Fibroblast of skin of right quadriceps (primary cell): ENCODE results near the gene TLR3.

ENCODE experiments used
- DNase-seq: peaks from one replicate; pipeline ENCODE4 v3.0.0-alpha.2; 2013

The TLR3 gene

DNA sequence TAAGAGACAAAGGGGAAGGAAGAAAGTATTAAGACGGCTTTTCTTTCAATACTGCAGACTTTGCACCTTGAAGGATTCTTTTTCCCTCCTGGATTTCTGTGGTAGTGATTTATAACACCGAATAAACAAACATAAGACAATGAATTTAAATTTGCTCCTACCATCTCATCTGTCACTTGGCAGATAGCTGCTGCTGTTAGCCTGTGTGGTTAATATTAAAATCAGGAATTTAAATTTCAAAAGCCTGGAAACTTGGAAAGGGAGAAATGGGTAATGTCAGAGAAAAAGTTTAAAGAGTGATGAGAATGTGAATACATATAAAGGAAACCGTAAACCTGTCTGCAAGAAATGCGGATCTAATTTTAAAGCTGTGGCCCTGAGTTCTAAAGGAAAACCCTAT lies 39.0 kb downstream of the TLR3 start:
- no peak for DNase-seq

DNA sequence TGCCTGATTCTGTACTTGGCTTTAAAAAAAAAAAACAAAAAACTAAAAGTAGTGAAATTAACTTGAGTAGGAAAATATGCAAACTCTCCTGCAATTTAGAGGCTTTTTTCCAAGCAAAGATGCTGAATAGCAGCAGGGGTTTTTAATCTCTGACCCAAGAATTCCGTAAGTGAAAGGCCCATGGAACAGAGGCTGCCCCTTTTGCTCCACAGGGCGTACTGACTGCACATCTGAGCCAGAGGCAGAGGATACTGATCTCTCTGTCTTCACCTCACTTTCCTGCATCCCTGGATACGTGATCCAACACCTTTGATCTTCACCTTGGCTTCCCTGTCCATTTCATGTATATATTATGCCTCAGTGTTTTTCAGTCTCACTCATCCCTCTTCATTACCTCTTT lies 39.4 kb downstream of the TLR3 start:
- DNase-seq = no peak

- no peak for DNase-seq
These were observed 40.3 kb downstream of the TLR3 start for GRCh38 chr4:186109245-186109644.

GRCh38 chr4:186116697-186117096 lies 47.7 kb downstream of the TLR3 start:
- no peak for DNase-seq

DNA sequence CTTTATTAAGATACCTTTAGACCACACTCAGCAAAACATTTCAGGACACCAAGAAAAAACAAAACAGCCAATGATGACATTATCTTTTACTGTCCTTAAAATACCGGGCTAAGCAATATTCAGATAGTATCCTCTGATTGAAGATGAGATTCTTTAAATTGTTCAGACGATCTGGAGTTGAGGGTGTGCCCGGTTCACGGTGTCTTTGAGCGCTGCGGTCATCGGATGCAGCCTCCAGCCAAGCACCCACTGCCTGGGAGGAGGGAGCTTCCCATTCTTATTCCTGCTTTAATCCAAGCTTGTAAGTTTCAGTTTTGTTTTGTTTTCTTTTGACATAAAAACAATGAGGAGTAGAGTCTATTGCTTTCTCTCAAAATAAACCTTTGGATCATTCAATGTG lies 49.6 kb downstream of the TLR3 start:
- no peak for DNase-seq

DNA sequence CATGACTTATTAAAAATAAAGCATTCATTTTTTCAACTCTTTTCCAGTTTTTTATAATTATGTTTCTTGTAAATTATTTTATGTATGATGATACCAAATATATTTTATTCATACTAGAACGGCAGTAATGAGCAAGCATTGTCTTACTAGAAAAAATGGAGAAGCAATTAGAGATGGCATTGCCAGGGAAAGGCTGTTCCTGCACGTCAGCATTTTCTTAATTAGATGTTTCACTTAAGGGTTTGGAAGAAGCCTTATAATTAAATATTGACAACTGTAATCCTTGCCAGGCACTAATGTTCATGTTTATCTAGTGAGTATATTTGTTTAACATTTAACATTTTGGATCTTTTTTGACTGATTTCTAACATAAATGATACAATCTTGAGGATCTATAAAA lies 52.1 kb downstream of the TLR3 start:
- DNase-seq = no peak

GRCh38 chr4:186128842-186129241 lies 59.9 kb downstream of the TLR3 start:
- no peak for DNase-seq

- no peak for DNase-seq
These were observed 63.0 kb downstream of the TLR3 start for GRCh38 chr4:186131935-186132334.

- peak; percentile 51 for DNase-seq
These were observed 63.8 kb downstream of the TLR3 start for GRCh38 chr4:186132577-186133242.

- no peak for DNase-seq
These were observed 65.3 kb downstream of the TLR3 start for GRCh38 chr4:186134257-186134656.

GRCh38 chr4:186134861-186135260 lies 65.9 kb downstream of the TLR3 start:
- no peak for DNase-seq

DNA sequence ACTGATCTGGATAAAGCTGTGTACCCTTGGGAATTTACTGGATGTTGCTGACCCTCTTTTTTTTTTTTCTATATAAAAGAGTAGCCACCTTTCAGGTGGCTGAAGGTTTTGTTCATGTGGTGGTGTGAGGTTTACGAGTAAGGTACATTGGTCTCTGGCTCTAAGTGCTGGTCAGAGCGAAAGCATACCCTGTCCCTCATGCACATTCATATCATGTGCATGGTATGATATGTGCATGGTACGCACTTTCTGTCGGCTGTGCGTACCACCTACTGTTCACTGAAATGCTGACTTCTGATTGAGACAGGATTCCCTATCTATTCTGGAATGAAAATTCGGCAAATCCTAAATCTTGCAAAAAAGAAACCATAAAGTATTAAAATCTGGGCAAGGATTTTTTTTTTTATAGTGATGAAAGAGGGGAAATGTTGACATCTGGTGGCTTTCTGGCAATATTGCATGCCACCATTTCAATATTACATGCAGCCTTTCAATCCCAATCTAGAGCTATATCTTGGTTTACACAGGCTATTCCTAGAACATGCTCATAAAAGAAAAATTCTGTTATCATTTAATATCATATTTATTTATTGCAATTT lies 68.3 kb downstream of the TLR3 start:
- peak; percentile 9 for DNase-seq
